ENCODE measurements around the gene PRICKLE2. TPM values are rescaled to one million over a fixed set of nuclear protein-coding genes. Genes with fewer than 3 reads are reported as not detected.

PRICKLE2 gene
- total and polyA plus RNA-seq, 2 donors (not counting 1 experiment from before 2014, with no cell fraction given) = 14.1 to 29.4 TPM

DNA sequence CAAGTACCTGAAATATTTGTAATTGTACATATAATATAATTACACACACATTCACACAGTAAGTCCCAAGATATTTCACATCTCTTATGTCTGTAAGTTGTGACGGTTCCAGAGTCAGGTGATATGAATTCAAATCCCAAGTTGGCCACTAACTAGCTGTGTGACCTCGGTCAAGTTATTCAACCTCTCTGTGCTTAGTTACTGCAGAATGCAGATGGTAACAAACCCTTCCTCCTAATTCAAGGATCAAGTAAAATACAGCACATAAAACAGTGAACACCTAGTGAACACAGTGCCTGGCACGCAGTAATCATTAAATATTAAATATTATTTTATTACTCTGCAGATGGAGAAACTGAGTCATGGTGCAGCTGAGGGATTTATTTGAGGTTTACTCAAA, 6.9 kb downstream of the PRICKLE2 start:
- no peaks in the 10 kb centered on the region for H3K27me3 ChIP-seq (ENCODE audit: control insufficient read depth, insufficient read depth, low read length)
- H3K27ac ChIP-seq (ENCODE audit: insufficient read depth, low read length) = no peak overlapping the region
- peaks cover 44% of the 10 kb centered on the region for H3K4me1 ChIP-seq (ENCODE audit: control insufficient read depth, extremely low read depth, insufficient read depth, low read length)
- DNase-seq (ENCODE audit: low read depth in 2 of 2) = no peak
- H3K4me2 ChIP-seq (ENCODE audit: extremely low read depth, insufficient read depth, low read length) = no peak overlapping the region
- no peak overlapping the region for H3K9ac ChIP-seq (ENCODE audit: insufficient read depth, low read length)
- H4K20me1 ChIP-seq (ENCODE audit: control insufficient read depth, extremely low read depth, insufficient read depth, low read length) = no peaks in the 10 kb centered on the region
- H3K36me3 ChIP-seq (ENCODE audit: control insufficient read depth, insufficient read depth, low read length) = no peaks in the 10 kb centered on the region
- no peak overlapping the region for H3K4me3 ChIP-seq (replicated peaks in 1 of 4; ENCODE audit: control extremely low read depth in 1 of 4, insufficient read depth in 1 of 4, low read depth in 3 of 4, low read length in 4 of 4)
- no peak overlapping the region for H2AFZ ChIP-seq (ENCODE audit: low read length)
- TF ChIP-seq, protein P1, sequence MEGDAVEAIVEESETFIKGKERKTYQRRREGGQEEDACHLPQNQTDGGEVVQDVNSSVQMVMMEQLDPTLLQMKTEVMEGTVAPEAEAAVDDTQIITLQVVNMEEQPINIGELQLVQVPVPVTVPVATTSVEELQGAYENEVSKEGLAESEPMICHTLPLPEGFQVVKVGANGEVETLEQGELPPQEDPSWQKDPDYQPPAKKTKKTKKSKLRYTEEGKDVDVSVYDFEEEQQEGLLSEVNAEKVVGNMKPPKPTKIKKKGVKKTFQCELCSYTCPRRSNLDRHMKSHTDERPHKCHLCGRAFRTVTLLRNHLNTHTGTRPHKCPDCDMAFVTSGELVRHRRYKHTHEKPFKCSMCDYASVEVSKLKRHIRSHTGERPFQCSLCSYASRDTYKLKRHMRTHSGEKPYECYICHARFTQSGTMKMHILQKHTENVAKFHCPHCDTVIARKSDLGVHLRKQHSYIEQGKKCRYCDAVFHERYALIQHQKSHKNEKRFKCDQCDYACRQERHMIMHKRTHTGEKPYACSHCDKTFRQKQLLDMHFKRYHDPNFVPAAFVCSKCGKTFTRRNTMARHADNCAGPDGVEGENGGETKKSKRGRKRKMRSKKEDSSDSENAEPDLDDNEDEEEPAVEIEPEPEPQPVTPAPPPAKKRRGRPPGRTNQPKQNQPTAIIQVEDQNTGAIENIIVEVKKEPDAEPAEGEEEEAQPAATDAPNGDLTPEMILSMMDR (conservative IDR thresholded peaks at IDR 0.05 in 1 of 2, IDR thresholded peaks at IDR 0.05 in 1 of 2; ENCODE audit: low read depth in 1 of 2, low read length in 2 of 2) = no peak
- no peak for TF ChIP-seq EZH2 (IDR thresholded peaks at IDR 0.05; ENCODE audit: low read length, missing control alignments)
- no peaks in the 10 kb centered on the region for H3K9me3 ChIP-seq (ENCODE audit: control insufficient read depth, insufficient read depth, low read depth, low read length)
- peaks cover 26% of the 10 kb centered on the region for H3K79me2 ChIP-seq (ENCODE audit: control insufficient read depth, insufficient read depth, low read length)

DNA sequence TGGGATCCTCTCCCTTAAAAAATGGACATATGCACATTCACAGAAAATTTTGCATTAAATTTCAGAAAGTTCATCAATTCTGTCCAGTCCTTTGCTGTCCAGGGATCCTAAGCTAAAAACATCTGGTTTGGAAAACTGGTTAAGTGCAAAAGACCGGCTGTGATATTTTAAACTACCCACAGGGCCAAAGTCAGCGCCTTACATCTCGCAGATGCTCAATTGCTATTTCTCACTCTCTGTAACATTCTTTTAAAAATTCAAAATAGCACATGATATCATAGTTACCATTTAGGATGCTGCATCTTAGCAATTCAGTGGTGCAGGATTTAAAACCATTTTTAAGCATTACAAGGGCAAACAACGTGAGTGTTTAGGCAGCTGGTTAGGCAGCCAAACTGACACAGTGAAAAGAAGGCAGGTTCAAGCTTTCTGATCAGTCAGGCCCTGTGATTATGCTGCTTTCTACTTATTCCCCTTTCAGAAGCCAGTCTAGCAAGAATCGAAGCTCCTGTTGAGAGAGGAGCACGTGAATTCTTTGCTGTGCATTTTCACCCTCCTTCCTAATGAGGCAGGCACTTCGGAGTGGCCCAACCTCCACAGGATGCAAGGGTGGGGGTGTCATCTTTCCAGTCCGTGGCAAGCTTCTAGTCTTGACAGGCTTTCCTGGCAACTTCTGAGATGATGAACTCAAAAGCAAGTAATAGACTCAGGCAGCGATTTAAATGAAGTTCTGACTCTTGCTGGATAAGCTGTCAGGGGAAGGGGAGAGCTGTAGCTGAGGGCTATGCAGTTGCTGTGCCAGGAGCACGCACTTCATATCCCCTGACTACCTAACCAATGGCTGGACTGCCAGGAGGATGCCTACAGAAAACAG, 8.8 kb downstream of the PRICKLE2 start:
- H3K4me1 ChIP-seq (ENCODE audit: control insufficient read depth, extremely low read depth, insufficient read depth, low read length) = peaks cover 41% of the 10 kb centered on the region

DNA sequence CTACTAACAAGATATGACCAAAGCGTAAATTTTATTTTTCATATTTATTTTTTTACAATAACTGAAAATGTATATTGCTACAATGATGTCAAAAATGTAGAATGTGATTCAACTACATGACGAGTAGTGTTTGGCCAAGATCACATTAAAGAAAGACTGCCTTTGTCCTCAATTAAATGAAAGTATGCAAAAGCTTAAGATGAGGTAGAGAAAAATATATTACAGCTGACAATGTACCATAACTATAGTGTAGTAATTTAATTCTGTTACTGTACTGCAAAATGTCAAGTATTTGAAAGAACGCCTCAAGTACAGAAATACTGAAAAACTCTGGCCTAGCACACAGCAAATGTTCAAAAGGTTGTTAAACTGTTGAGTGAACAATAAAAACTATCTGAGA, 9.7 kb downstream of the PRICKLE2 start:
- Histone ChIP-seq H3K36me3 (ENCODE audit: control insufficient read depth, insufficient read depth, low read length) (no peaks in the 10 kb centered on the region), H4K20me1 (ENCODE audit: control insufficient read depth, extremely low read depth, insufficient read depth, low read length) (no peaks in the 10 kb centered on the region), H3K27ac (ENCODE audit: insufficient read depth, low read length) (peak overlapping the region; percentile 90), H3K9me3 (ENCODE audit: control insufficient read depth, insufficient read depth, low read depth, low read length) (no peaks in the 10 kb centered on the region), H3K27me3 (ENCODE audit: control insufficient read depth, insufficient read depth, low read length) (no peaks in the 10 kb centered on the region), H3K79me2 (ENCODE audit: control insufficient read depth, insufficient read depth, low read length) (peaks cover 25% of the 10 kb centered on the region), H2AFZ (ENCODE audit: low read length) (no peak overlapping the region), H3K4me2 (ENCODE audit: extremely low read depth, insufficient read depth, low read length) (no peak overlapping the region), H3K4me1 (ENCODE audit: control insufficient read depth, extremely low read depth, insufficient read depth, low read length) (peaks cover 32% of the 10 kb centered on the region), H3K4me3 (replicated peaks in 1 of 4; ENCODE audit: control extremely low read depth in 1 of 4, insufficient read depth in 1 of 4, low read depth in 3 of 4, low read length in 4 of 4) (no peak overlapping the region), H3K9ac (ENCODE audit: insufficient read depth, low read length) (no peak overlapping the region)
- DNase-seq (ENCODE audit: low read depth in 2 of 2) = no peak
- no peak for TF ChIP-seq EZH2 (IDR thresholded peaks at IDR 0.05; ENCODE audit: low read length, missing control alignments)
- TF ChIP-seq, protein P1 (conservative IDR thresholded peaks at IDR 0.05 in 1 of 2, IDR thresholded peaks at IDR 0.05 in 1 of 2; ENCODE audit: low read depth in 1 of 2, low read length in 2 of 2) = no peak

More for the DNA sequence above, 8.8 kb downstream of the PRICKLE2 start:
- Histone ChIP-seq H3K79me2 (ENCODE audit: control insufficient read depth, insufficient read depth, low read length) (peaks cover 23% of the 10 kb centered on the region), H3K4me2 (ENCODE audit: extremely low read depth, insufficient read depth, low read length) (peak overlapping the region; percentile 76), H2AFZ (ENCODE audit: low read length) (no peak overlapping the region), H3K27ac (ENCODE audit: insufficient read depth, low read length) (peak overlapping the region; percentile 35), H3K4me3 (replicated peaks in 1 of 4; ENCODE audit: control extremely low read depth in 1 of 4, insufficient read depth in 1 of 4, low read depth in 3 of 4, low read length in 4 of 4) (peak overlapping the region in 1 of 4 experiments; percentile 3), H4K20me1 (ENCODE audit: control insufficient read depth, extremely low read depth, insufficient read depth, low read length) (no peaks in the 10 kb centered on the region), H3K27me3 (ENCODE audit: control insufficient read depth, insufficient read depth, low read length) (no peaks in the 10 kb centered on the region), H3K9me3 (ENCODE audit: control insufficient read depth, insufficient read depth, low read depth, low read length) (no peaks in the 10 kb centered on the region), H3K36me3 (ENCODE audit: control insufficient read depth, insufficient read depth, low read length) (no peaks in the 10 kb centered on the region), H3K9ac (ENCODE audit: insufficient read depth, low read length) (no peak overlapping the region)
- no peak for TF ChIP-seq EZH2 (IDR thresholded peaks at IDR 0.05; ENCODE audit: low read length, missing control alignments)
- TF ChIP-seq, protein P1 (conservative IDR thresholded peaks at IDR 0.05 in 1 of 2, IDR thresholded peaks at IDR 0.05 in 1 of 2; ENCODE audit: low read depth in 1 of 2, low read length in 2 of 2) = no peak
- DNase-seq (ENCODE audit: low read depth in 2 of 2) = peak; percentile 54 to 71
